ENCODE data around the gene RPL10A.
"Not testable (repeated sequence)": the region's sequence is repeated elsewhere in the genome, so short reads cannot be mapped to it uniquely, and the experiment has no call there.

RPL10A gene

GRCh38 chr6:35516712-35517111 is 48.5 kb downstream of the RPL10A start:
- TF ChIP-seq, protein P1, sequence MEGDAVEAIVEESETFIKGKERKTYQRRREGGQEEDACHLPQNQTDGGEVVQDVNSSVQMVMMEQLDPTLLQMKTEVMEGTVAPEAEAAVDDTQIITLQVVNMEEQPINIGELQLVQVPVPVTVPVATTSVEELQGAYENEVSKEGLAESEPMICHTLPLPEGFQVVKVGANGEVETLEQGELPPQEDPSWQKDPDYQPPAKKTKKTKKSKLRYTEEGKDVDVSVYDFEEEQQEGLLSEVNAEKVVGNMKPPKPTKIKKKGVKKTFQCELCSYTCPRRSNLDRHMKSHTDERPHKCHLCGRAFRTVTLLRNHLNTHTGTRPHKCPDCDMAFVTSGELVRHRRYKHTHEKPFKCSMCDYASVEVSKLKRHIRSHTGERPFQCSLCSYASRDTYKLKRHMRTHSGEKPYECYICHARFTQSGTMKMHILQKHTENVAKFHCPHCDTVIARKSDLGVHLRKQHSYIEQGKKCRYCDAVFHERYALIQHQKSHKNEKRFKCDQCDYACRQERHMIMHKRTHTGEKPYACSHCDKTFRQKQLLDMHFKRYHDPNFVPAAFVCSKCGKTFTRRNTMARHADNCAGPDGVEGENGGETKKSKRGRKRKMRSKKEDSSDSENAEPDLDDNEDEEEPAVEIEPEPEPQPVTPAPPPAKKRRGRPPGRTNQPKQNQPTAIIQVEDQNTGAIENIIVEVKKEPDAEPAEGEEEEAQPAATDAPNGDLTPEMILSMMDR (conservative IDR thresholded peaks at IDR 0.05; ENCODE audit: control insufficient read depth, insufficient read depth, low read depth, low read length): no peak
- no peak for DNase-seq (ENCODE audit: low read depth)
- no peak overlapping the region for H3K4me3 ChIP-seq (ENCODE audit: control insufficient read depth, low read depth, low read length)

DNA sequence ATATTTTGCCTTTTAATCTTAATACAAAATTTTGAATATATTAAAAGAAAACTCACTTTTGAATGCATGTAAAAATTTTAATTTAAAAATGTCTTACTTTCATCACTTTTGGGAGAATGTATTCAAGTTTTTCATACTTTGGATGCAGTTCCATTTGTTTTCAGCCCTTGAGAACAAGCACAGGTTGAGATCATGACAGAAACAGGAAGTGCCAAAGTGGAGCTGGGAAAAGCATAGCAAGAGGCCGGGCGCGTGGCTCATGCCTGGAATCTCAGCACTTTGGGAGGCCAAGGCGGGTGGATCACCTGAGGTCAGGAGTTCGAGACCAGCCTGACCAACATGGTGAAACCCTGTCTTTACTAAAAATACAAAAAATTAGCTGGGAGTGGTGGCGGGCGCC is 49.8 kb downstream of the RPL10A start:
- not testable (repeated sequence) for H3K4me3 ChIP-seq (ENCODE audit: control insufficient read depth, low read depth, low read length); DNase-seq (ENCODE audit: low read depth)

DNA sequence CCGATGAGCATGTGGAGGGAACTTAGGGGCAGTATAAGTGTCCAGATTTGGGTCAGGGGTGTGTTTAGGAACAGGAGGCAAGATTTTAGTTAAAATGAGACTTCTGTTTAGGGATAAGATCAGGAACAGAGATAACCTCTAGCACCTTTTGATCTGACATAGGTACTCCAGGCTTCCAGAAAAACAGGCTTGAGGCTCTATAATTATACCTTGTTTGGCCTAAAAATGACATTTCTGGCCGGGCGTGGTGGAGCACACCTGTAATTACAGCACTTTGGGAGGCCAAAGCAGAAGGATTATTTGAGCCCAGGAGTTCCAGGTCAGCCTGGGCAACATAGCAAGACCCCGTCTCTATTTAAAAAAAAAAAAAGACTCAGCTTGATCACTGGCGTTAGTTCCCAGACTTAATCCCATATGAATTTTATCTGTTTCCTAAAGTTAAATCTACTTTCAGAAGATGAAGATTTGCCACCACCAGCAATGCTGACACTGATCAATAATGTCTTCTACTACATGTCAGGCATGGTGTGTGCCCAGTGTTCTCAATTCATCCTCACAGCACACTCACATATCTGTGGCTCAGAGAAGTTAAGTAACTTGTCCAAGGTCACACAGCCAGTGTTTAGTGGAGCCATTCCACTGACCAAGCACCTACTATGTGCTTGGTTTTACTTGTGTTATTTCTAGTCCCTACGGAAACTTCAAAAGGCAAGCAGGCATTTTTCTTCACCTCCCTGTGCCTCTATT is 50.5 kb downstream of the RPL10A start:
- DNase-seq (ENCODE audit: low read depth): no peak
- TF ChIP-seq, protein P1 (conservative IDR thresholded peaks at IDR 0.05; ENCODE audit: control insufficient read depth, insufficient read depth, low read depth, low read length): no peak
- H3K4me3 ChIP-seq (ENCODE audit: control insufficient read depth, low read depth, low read length): no peak overlapping the region

GRCh38 chr6:35519313-35520015 is 51.3 kb downstream of the RPL10A start:
- TF ChIP-seq, protein P1 (conservative IDR thresholded peaks at IDR 0.05; ENCODE audit: control insufficient read depth, insufficient read depth, low read depth, low read length): no peak
- no peak overlapping the region for H3K4me3 ChIP-seq (ENCODE audit: control insufficient read depth, low read depth, low read length)
- no peak for DNase-seq (ENCODE audit: low read depth)

Data from fibroblast of mammary gland (primary cell).